Peyer's patch (tissue), 4 donors: Measurements from ENCODE around the gene PVALB. TPM values are rescaled to one million over a fixed set of nuclear protein-coding genes. Genes with fewer than 3 reads are reported as not detected.

Source experiments
- DNase-seq, 3 donors: peaks; one replicate each; pipeline ENCODE4 v3.0.0-alpha.2; 2017 to 2019
- H3K27ac ChIP-seq, 4 donors: fragments of 200-600 bp; sonication (generic); one replicate each; pipeline ENCODE4 v1.5.1; 2016 to 2019
- H3K27me3 ChIP-seq, 2 donors: fragments of 200-600 bp; sonication (generic); one replicate each; pipeline ENCODE4 v1.5.1; 2019
- H3K36me3 ChIP-seq, 3 donors: fragments of 200-600 bp; sonication (generic); one replicate each; pipeline ENCODE4 v1.5.1; 2016 to 2019
- H3K4me1 ChIP-seq, 4 donors: fragments of 200-600 bp; sonication (generic); one replicate each; pipeline ENCODE4 v1.5.1; 2016 to 2019
- H3K4me3 ChIP-seq, 4 donors: fragments of 200-600 bp; sonication (generic); 1 replicate in 3 of 4; 2 replicates in 1 of 4; pipeline ENCODE4 v1.5.1; 2016 to 2019; ENCODE audit warnings: mild to moderate bottlenecking in 1 of 4
- H3K9me3 ChIP-seq, 4 donors: fragments of 200-600 bp; sonication (generic); one replicate each; pipeline ENCODE4 v1.5.1; 2016 to 2019; ENCODE audit warnings: mild to moderate bottlenecking in 1 of 4
- POLR2A ChIP-seq, 2 donors: fragments of 450-650 bp; IDR thresholded peaks; one replicate each; pipeline ENCODE4 v1.5.1; 2017; ENCODE audit warnings: antibody characterized with exemption in 2 of 2, mild to moderate bottlenecking in 2 of 2, moderate library complexity in 2 of 2
- total RNA-seq, 4 donors: library from RNA; depleted of rRNA; stranded (reverse); fragments of >200 nt; gene quantifications; one replicate each; pipeline ENCODE4 v1.1.0, GENCODE V29; 2016
- TF ChIP-seq, protein P1 (sequence below), 6 experiments: fragments of 450-650 bp in 4 of 6; fragments of 200-600 bp in 2 of 6; sonication (generic) in 1 of 6; IDR thresholded peaks; one replicate each; pipeline ENCODE4 v1.5.1; 2017 to 2019; ENCODE audit warnings: antibody characterized with exemption in 6 of 6, mild to moderate bottlenecking in 3 of 6, moderate library complexity in 1 of 6

PVALB gene
- total RNA-seq, 4 donors from 2014 or later = not detected

DNA sequence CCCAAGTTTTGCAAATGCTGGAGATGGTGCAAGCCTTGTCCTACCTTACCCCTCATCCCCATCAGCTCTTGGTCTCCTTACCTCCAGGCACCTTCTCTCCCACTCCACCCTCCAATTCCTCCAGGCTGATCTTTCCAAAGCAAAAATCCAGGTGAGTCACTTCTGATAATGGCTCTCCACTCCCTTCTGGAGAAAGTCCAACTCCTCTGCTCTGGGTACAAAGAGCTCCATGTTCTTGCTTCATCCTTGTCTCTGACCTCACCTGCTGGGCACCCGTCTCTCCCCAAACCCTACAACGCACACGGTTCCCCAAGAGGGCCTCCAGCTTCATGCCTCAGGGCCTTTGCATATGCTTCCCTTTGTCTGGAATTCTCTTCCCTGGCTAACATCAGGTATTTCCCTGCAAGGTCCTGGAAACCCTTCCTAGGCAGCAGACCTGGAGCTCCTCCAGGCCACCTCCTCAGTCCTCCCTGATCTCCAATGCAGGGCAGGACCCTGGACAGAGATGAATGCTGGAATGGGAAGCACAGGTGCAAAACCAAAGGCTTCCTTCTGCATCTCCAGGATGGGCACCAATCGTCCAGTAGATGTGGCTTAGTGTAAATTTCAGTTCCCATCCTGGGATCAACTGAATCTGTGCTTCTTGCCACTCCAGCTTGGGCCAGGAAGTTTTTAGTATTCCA, 63.6 kb downstream of the PVALB start:
- H3K36me3 ChIP-seq = no peaks in the 10 kb centered on the region
- peak in 1 of 3 donors; percentile 65 for DNase-seq
- no peaks in the 10 kb centered on the region for H3K9me3 ChIP-seq
- H3K27me3 ChIP-seq = no peaks in the 10 kb centered on the region
- no peaks in the 10 kb centered on the region for H3K4me1 ChIP-seq
- no peak overlapping the region for H3K4me3 ChIP-seq
- TF ChIP-seq POLR2A (IDR thresholded peaks at IDR 0.05) = no peak
- TF ChIP-seq, protein P1, sequence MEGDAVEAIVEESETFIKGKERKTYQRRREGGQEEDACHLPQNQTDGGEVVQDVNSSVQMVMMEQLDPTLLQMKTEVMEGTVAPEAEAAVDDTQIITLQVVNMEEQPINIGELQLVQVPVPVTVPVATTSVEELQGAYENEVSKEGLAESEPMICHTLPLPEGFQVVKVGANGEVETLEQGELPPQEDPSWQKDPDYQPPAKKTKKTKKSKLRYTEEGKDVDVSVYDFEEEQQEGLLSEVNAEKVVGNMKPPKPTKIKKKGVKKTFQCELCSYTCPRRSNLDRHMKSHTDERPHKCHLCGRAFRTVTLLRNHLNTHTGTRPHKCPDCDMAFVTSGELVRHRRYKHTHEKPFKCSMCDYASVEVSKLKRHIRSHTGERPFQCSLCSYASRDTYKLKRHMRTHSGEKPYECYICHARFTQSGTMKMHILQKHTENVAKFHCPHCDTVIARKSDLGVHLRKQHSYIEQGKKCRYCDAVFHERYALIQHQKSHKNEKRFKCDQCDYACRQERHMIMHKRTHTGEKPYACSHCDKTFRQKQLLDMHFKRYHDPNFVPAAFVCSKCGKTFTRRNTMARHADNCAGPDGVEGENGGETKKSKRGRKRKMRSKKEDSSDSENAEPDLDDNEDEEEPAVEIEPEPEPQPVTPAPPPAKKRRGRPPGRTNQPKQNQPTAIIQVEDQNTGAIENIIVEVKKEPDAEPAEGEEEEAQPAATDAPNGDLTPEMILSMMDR (IDR thresholded peaks at IDR 0.05) = no peak
- H3K27ac ChIP-seq = peak overlapping the region in 2 of 4 donors; percentile 12 to 29

Other genes with a start within 250 kb of the PVALB start
- not detected for gene CACNG2, start 113.3 kb downstream of the PVALB start, total RNA-seq
- 10 to 100 TPM; 19.7 to 27.7 (median 22.8) TPM for gene IFT27, start 40.9 kb downstream of the PVALB start, total RNA-seq
- gene NCF4, start 44.0 kb upstream of the PVALB start, total RNA-seq = 100 to 1,000 TPM in 1 of 4 donors, 10 to 100 TPM in 1, 1 to 10 TPM in 2; 4.4 to 175 (median 13.0) TPM
- 10 to 100 TPM in 1 of 4 donors, 1 to 10 TPM in 2, under 1 TPM in 1; 0.88 to 24.8 (median 4.3) TPM for gene CSF2RB, start 96.6 kb upstream of the PVALB start, total RNA-seq
- 100 to 1,000 TPM in 3 of 4 donors, 10 to 100 TPM in 1; 93.3 to 485 (median 249) TPM for gene TST, start 202.4 kb upstream of the PVALB start, total RNA-seq
- 100 to 1,000 TPM; 128 to 498 (median 394) TPM for gene MPST, start 202.7 kb upstream of the PVALB start, total RNA-seq
- 10 to 100 TPM in 3 of 4 donors, 1 to 10 TPM in 1; 9.5 to 30.5 (median 13.5) TPM for gene KCTD17, start 234.7 kb upstream of the PVALB start, total RNA-seq